Measurements from ENCODE around the gene RAPGEF6.

Gene RAPGEF6

GRCh38 chr5:131545845-131546244 is 89.2 kb downstream of the RAPGEF6 start:
- Histone ChIP-seq H3K9me3 (ENCODE audit: severe bottlenecking) (no peaks in the 10 kb centered on the region), H3K27ac (ENCODE audit: poor library complexity, severe bottlenecking) (peak overlapping the region; percentile 61), H3K27me3 (ENCODE audit: insufficient read depth, poor library complexity, severe bottlenecking) (no peaks in the 10 kb centered on the region), H3K36me3 (ENCODE audit: low read depth) (peaks cover 15% of the 10 kb centered on the region), H3K4me1 (ENCODE audit: insufficient read depth, poor library complexity, severe bottlenecking) (peaks cover 22% of the 10 kb centered on the region), H3K4me3 (ENCODE audit: severe bottlenecking) (no peak overlapping the region)
- no peak for TF ChIP-seq CTCF (IDR thresholded peaks at IDR 0.05; ENCODE audit: poor library complexity, severe bottlenecking)
- DNase-seq (ENCODE audit: low spot score) = no peak
- peak; percentile 88 for ATAC-seq (ENCODE audit: low read depth)

- Histone ChIP-seq H3K9me3 (ENCODE audit: severe bottlenecking) (no peaks in the 10 kb centered on the region), H3K36me3 (ENCODE audit: low read depth) (peaks cover 12% of the 10 kb centered on the region), H3K4me3 (ENCODE audit: severe bottlenecking) (no peak overlapping the region), H3K27ac (ENCODE audit: poor library complexity, severe bottlenecking) (peak overlapping the region; percentile 49), H3K27me3 (ENCODE audit: insufficient read depth, poor library complexity, severe bottlenecking) (no peaks in the 10 kb centered on the region), H3K4me1 (ENCODE audit: insufficient read depth, poor library complexity, severe bottlenecking) (peaks cover 34% of the 10 kb centered on the region)
- no peak for ATAC-seq (ENCODE audit: low read depth)
- no peak for TF ChIP-seq CTCF (IDR thresholded peaks at IDR 0.05; ENCODE audit: poor library complexity, severe bottlenecking)
- no peak for DNase-seq (ENCODE audit: low spot score)
These were observed 92.3 kb downstream of the RAPGEF6 start for GRCh38 chr5:131542723-131543122.

GRCh38 chr5:131541762-131542161 is 93.3 kb downstream of the RAPGEF6 start:
- peak; percentile 59 for ATAC-seq (ENCODE audit: low read depth)
- Histone ChIP-seq H3K4me1 (ENCODE audit: insufficient read depth, poor library complexity, severe bottlenecking) (peaks cover 39% of the 10 kb centered on the region), H3K4me3 (ENCODE audit: severe bottlenecking) (no peak overlapping the region), H3K9me3 (ENCODE audit: severe bottlenecking) (no peaks in the 10 kb centered on the region), H3K27me3 (ENCODE audit: insufficient read depth, poor library complexity, severe bottlenecking) (no peaks in the 10 kb centered on the region), H3K27ac (ENCODE audit: poor library complexity, severe bottlenecking) (peak overlapping the region; percentile 49), H3K36me3 (ENCODE audit: low read depth) (peaks cover 11% of the 10 kb centered on the region)
- DNase-seq (ENCODE audit: low spot score) = no peak
- no peak for TF ChIP-seq CTCF (IDR thresholded peaks at IDR 0.05; ENCODE audit: poor library complexity, severe bottlenecking)

GRCh38 chr5:131541071-131541470 is 94.0 kb downstream of the RAPGEF6 start:
- H3K4me1 ChIP-seq (ENCODE audit: insufficient read depth, poor library complexity, severe bottlenecking) = peaks cover 34% of the 10 kb centered on the region
- H3K27ac ChIP-seq (ENCODE audit: poor library complexity, severe bottlenecking) = peak overlapping the region; percentile 49
- peaks cover 10% of the 10 kb centered on the region for H3K36me3 ChIP-seq (ENCODE audit: low read depth)
- no peak for DNase-seq (ENCODE audit: low spot score)
- no peaks in the 10 kb centered on the region for H3K9me3 ChIP-seq (ENCODE audit: severe bottlenecking)
- no peak for TF ChIP-seq CTCF (IDR thresholded peaks at IDR 0.05; ENCODE audit: poor library complexity, severe bottlenecking)
- H3K27me3 ChIP-seq (ENCODE audit: insufficient read depth, poor library complexity, severe bottlenecking) = no peaks in the 10 kb centered on the region
- ATAC-seq (ENCODE audit: low read depth) = no peak
- H3K4me3 ChIP-seq (ENCODE audit: severe bottlenecking) = no peak overlapping the region

- no peak for DNase-seq (ENCODE audit: low spot score)
- H3K36me3 ChIP-seq (ENCODE audit: low read depth) = peaks cover 10% of the 10 kb centered on the region
- no peaks in the 10 kb centered on the region for H3K9me3 ChIP-seq (ENCODE audit: severe bottlenecking)
- peaks cover 30% of the 10 kb centered on the region for H3K4me1 ChIP-seq (ENCODE audit: insufficient read depth, poor library complexity, severe bottlenecking)
- H3K27me3 ChIP-seq (ENCODE audit: insufficient read depth, poor library complexity, severe bottlenecking) = no peaks in the 10 kb centered on the region
- ATAC-seq (ENCODE audit: low read depth) = no peak
- no peak for TF ChIP-seq CTCF (IDR thresholded peaks at IDR 0.05; ENCODE audit: poor library complexity, severe bottlenecking)
- H3K4me3 ChIP-seq (ENCODE audit: severe bottlenecking) = no peak overlapping the region
- peak overlapping the region; percentile 46 for H3K27ac ChIP-seq (ENCODE audit: poor library complexity, severe bottlenecking)
These were observed 95.8 kb downstream of the RAPGEF6 start for GRCh38 chr5:131539251-131539650.

Data from RWPE2 (cell line).